ENCODE results near the gene ISYNA1.

Gene ISYNA1

GRCh38 chr19:18449552-18449951 lies 11.6 kb upstream of the ISYNA1 start:
- H2AK5ac ChIP-seq (ENCODE audit: low read length), result no peak overlapping the region
- H2BK120ac ChIP-seq (ENCODE audit: insufficient read depth, low read length, poor library complexity), result no peak overlapping the region
- no peak overlapping the region for H3K4ac ChIP-seq (ENCODE audit: low read depth, low read length)
- no peaks in the 10 kb centered on the region for H3K27me3 ChIP-seq (ENCODE audit: insufficient read depth, low read length)
- H3K9ac ChIP-seq (ENCODE audit: low read length), result no peak overlapping the region
- no peak overlapping the region for H3K4me3 ChIP-seq (ENCODE audit: low read depth, low read length)
- WGBS (ENCODE audit: extremely low coverage, insufficient coverage, insufficient read length), result no CpG with 5 or more reads among the region's 14 CpGs
- H3K4me2 ChIP-seq (ENCODE audit: low read length), result no peak overlapping the region
- peaks cover 35 to 40% of the 10 kb centered on the region in 2 experiments for H3K4me1 ChIP-seq (ENCODE audit: control insufficient read depth in 1 of 2, insufficient read depth in 2 of 2, low read length in 2 of 2)
- no peak overlapping the region for H3K14ac ChIP-seq (ENCODE audit: low read length)
- no peak overlapping the region for H3K27ac ChIP-seq (ENCODE audit: low read depth, low read length)
- H4K8ac ChIP-seq (ENCODE audit: low read depth, low read length), result no peak overlapping the region
- no peak overlapping the region for H4K12ac ChIP-seq (ENCODE audit: low read depth, low read length)
- H2BK5ac ChIP-seq (ENCODE audit: low read depth, low read length, poor library complexity), result no peak overlapping the region
- peaks cover 47 to 48% of the 10 kb centered on the region in 2 experiments for H3K36me3 ChIP-seq (ENCODE audit: control insufficient read depth in 1 of 2, insufficient read depth in 2 of 2, low read length in 2 of 2)
- H3K79me2 ChIP-seq (ENCODE audit: control insufficient read depth, insufficient read depth, low read length, poor library complexity), result peaks cover 6% of the 10 kb centered on the region
- DNase-seq, result no peak
- no peak overlapping the region for H2AFZ ChIP-seq (ENCODE audit: insufficient read depth, low read length, poor library complexity)
- peaks cover 5% of the 10 kb centered on the region for H3K9me3 ChIP-seq (ENCODE audit: insufficient read depth, low read depth, low read length)
- H2BK12ac ChIP-seq (ENCODE audit: low read length), result no peak overlapping the region
- peaks cover 15% of the 10 kb centered on the region for H3K79me1 ChIP-seq (ENCODE audit: low read length)
- H3K18ac ChIP-seq (ENCODE audit: low read length), result no peak overlapping the region
- no peak overlapping the region for H4K91ac ChIP-seq (ENCODE audit: low read depth, low read length)
- no peak overlapping the region for H3K23ac ChIP-seq (ENCODE audit: low read length)

- Histone ChIP-seq H3K4me3 (ENCODE audit: low read depth, low read length) (no peak overlapping the region), H4K8ac (ENCODE audit: low read depth, low read length) (peak overlapping the region; percentile 75), H3K36me3 (ENCODE audit: control insufficient read depth in 1 of 2, insufficient read depth in 2 of 2, low read length in 2 of 2) (peaks cover 59 to 60% of the 10 kb centered on the region in 2 experiments), H3K79me1 (ENCODE audit: low read length) (peaks cover 15% of the 10 kb centered on the region), H3K4me1 (ENCODE audit: control insufficient read depth in 1 of 2, insufficient read depth in 2 of 2, low read length in 2 of 2) (peaks cover 34 to 35% of the 10 kb centered on the region in 2 experiments), H3K9ac (ENCODE audit: low read length) (no peak overlapping the region), H3K18ac (ENCODE audit: low read length) (peak overlapping the region; percentile 78), H2AFZ (ENCODE audit: insufficient read depth, low read length, poor library complexity) (no peak overlapping the region), H3K14ac (ENCODE audit: low read length) (peak overlapping the region; percentile 85), H2BK120ac (ENCODE audit: insufficient read depth, low read length, poor library complexity) (peak overlapping the region; percentile 88), H3K4me2 (ENCODE audit: low read length) (peak overlapping the region; percentile 22), H2BK5ac (ENCODE audit: low read depth, low read length, poor library complexity) (peak overlapping the region; percentile 81), H3K23ac (ENCODE audit: low read length) (no peak overlapping the region), H3K79me2 (ENCODE audit: control insufficient read depth, insufficient read depth, low read length, poor library complexity) (peaks cover 6% of the 10 kb centered on the region), H2AK5ac (ENCODE audit: low read length) (no peak overlapping the region), H3K9me3 (ENCODE audit: insufficient read depth, low read depth, low read length) (peaks cover 5% of the 10 kb centered on the region), H4K12ac (ENCODE audit: low read depth, low read length) (peak overlapping the region; percentile 12), H2BK12ac (ENCODE audit: low read length) (peak overlapping the region; percentile 84), H3K27ac (ENCODE audit: low read depth, low read length) (peak overlapping the region; percentile 85), H3K27me3 (ENCODE audit: insufficient read depth, low read length) (no peaks in the 10 kb centered on the region), H4K91ac (ENCODE audit: low read depth, low read length) (peak overlapping the region; percentile 98), H3K4ac (ENCODE audit: low read depth, low read length) (no peak overlapping the region)
- DNase-seq, result peak; percentile 82 to 84
- no CpG with 5 or more reads among the region's 12 CpGs for WGBS (ENCODE audit: extremely low coverage, insufficient coverage, insufficient read length)
These were observed 9.0 kb upstream of the ISYNA1 start for GRCh38 chr19:18446811-18447359.

GRCh38 chr19:18446145-18446810 lies 8.3 kb upstream of the ISYNA1 start:
- Histone ChIP-seq H3K4me3 (ENCODE audit: low read depth, low read length) (no peak overlapping the region), H2BK120ac (ENCODE audit: insufficient read depth, low read length, poor library complexity) (peak overlapping the region; percentile 69), H2BK5ac (ENCODE audit: low read depth, low read length, poor library complexity) (peak overlapping the region; percentile 35), H3K27ac (ENCODE audit: low read depth, low read length) (peak overlapping the region; percentile 85), H3K23ac (ENCODE audit: low read length) (no peak overlapping the region), H2BK12ac (ENCODE audit: low read length) (peak overlapping the region; percentile 47), H3K79me2 (ENCODE audit: control insufficient read depth, insufficient read depth, low read length, poor library complexity) (peaks cover 6% of the 10 kb centered on the region), H3K9ac (ENCODE audit: low read length) (no peak overlapping the region), H3K27me3 (ENCODE audit: insufficient read depth, low read length) (no peaks in the 10 kb centered on the region), H3K36me3 (ENCODE audit: control insufficient read depth in 1 of 2, insufficient read depth in 2 of 2, low read length in 2 of 2) (peaks cover 55 to 57% of the 10 kb centered on the region in 2 experiments), H3K18ac (ENCODE audit: low read length) (peak overlapping the region; percentile 31), H3K14ac (ENCODE audit: low read length) (peak overlapping the region; percentile 46), H3K4me2 (ENCODE audit: low read length) (peak overlapping the region; percentile 22), H3K9me3 (ENCODE audit: insufficient read depth, low read depth, low read length) (peaks cover 5% of the 10 kb centered on the region), H3K4ac (ENCODE audit: low read depth, low read length) (peak overlapping the region; percentile 42), H2AK5ac (ENCODE audit: low read length) (peak overlapping the region; percentile 21), H4K91ac (ENCODE audit: low read depth, low read length) (peak overlapping the region; percentile 78), H2AFZ (ENCODE audit: insufficient read depth, low read length, poor library complexity) (no peak overlapping the region), H4K12ac (ENCODE audit: low read depth, low read length) (peak overlapping the region; percentile 12), H3K79me1 (ENCODE audit: low read length) (peaks cover 15% of the 10 kb centered on the region), H4K8ac (ENCODE audit: low read depth, low read length) (peak overlapping the region; percentile 70), H3K4me1 (ENCODE audit: control insufficient read depth in 1 of 2, insufficient read depth in 2 of 2, low read length in 2 of 2) (peaks cover 30 to 36% of the 10 kb centered on the region in 2 experiments)
- no CpG with 5 or more reads among the region's 34 CpGs for WGBS (ENCODE audit: extremely low coverage, insufficient coverage, insufficient read length)
- DNase-seq, result no peak

GRCh38 chr19:18445262-18445948 lies 7.5 kb upstream of the ISYNA1 start:
- H3K9ac ChIP-seq (ENCODE audit: low read length), result no peak overlapping the region
- H3K36me3 ChIP-seq (ENCODE audit: control insufficient read depth in 1 of 2, insufficient read depth in 2 of 2, low read length in 2 of 2), result peaks cover 49 to 51% of the 10 kb centered on the region in 2 experiments
- H4K12ac ChIP-seq (ENCODE audit: low read depth, low read length), result no peak overlapping the region
- H3K23ac ChIP-seq (ENCODE audit: low read length), result no peak overlapping the region
- H2BK120ac ChIP-seq (ENCODE audit: insufficient read depth, low read length, poor library complexity), result peak overlapping the region; percentile 69
- no CpG with 5 or more reads among the region's 15 CpGs for WGBS (ENCODE audit: extremely low coverage, insufficient coverage, insufficient read length)
- H3K27ac ChIP-seq (ENCODE audit: low read depth, low read length), result peak overlapping the region; percentile 85
- H3K79me2 ChIP-seq (ENCODE audit: control insufficient read depth, insufficient read depth, low read length, poor library complexity), result peaks cover 6% of the 10 kb centered on the region
- H2AK5ac ChIP-seq (ENCODE audit: low read length), result peak overlapping the region; percentile 21
- H3K14ac ChIP-seq (ENCODE audit: low read length), result peak overlapping the region; percentile 41
- H3K4me3 ChIP-seq (ENCODE audit: low read depth, low read length), result no peak overlapping the region
- peaks cover 16% of the 10 kb centered on the region for H3K79me1 ChIP-seq (ENCODE audit: low read length)
- H2AFZ ChIP-seq (ENCODE audit: insufficient read depth, low read length, poor library complexity), result no peak overlapping the region
- peak overlapping the region; percentile 47 for H2BK12ac ChIP-seq (ENCODE audit: low read length)
- H3K4me1 ChIP-seq (ENCODE audit: control insufficient read depth in 1 of 2, insufficient read depth in 2 of 2, low read length in 2 of 2), result peaks cover 30 to 42% of the 10 kb centered on the region in 2 experiments
- peak overlapping the region; percentile 70 for H4K8ac ChIP-seq (ENCODE audit: low read depth, low read length)
- peak overlapping the region; percentile 42 for H3K4ac ChIP-seq (ENCODE audit: low read depth, low read length)
- H4K91ac ChIP-seq (ENCODE audit: low read depth, low read length), result peak overlapping the region; percentile 78
- DNase-seq, result no peak
- peak overlapping the region; percentile 31 for H3K18ac ChIP-seq (ENCODE audit: low read length)
- no peaks in the 10 kb centered on the region for H3K27me3 ChIP-seq (ENCODE audit: insufficient read depth, low read length)
- H3K9me3 ChIP-seq (ENCODE audit: insufficient read depth, low read depth, low read length), result peaks cover 5% of the 10 kb centered on the region
- no peak overlapping the region for H3K4me2 ChIP-seq (ENCODE audit: low read length)
- peak overlapping the region; percentile 35 for H2BK5ac ChIP-seq (ENCODE audit: low read depth, low read length, poor library complexity)
